ENCODE results near the gene CACNA2D3.

DNA sequence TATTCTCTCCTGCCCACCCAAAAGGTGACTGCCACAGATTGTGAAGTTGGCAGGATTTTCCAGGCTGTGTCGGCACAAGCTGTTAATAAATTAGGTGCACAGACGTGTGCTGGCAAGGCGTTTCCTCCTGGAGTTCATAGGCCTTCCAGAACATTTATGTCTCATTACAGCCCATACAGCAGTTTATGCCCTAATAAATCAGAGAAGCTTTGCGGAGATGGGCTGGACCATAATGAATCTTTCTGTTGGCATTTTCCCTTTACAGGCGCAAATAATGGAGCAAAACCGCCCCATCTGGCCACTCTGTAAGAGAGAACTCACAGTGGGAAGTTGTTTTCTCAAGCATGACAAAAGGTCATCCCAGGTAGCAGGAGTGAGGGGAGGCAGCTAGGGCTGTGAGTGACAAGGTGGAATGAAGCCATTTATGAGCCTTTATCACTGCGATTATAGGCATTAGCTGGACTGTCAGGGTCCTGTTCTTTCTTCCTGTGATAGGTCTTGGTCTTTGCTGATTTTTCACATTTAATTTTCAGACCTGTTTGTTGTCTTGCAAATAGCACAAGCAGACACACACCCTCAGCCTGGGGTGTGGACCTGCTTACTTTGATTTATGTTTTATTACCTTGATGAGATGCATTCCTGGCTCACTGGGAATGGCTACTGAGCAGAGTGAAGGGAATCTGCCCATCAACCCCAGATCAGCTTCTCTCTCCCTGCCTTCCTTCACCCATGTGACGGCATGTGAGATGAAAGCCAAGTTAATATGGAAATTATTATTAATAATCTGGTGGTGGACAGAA is 548.0 kb downstream of the CACNA2D3 start:
- TF ChIP-seq, protein P1, sequence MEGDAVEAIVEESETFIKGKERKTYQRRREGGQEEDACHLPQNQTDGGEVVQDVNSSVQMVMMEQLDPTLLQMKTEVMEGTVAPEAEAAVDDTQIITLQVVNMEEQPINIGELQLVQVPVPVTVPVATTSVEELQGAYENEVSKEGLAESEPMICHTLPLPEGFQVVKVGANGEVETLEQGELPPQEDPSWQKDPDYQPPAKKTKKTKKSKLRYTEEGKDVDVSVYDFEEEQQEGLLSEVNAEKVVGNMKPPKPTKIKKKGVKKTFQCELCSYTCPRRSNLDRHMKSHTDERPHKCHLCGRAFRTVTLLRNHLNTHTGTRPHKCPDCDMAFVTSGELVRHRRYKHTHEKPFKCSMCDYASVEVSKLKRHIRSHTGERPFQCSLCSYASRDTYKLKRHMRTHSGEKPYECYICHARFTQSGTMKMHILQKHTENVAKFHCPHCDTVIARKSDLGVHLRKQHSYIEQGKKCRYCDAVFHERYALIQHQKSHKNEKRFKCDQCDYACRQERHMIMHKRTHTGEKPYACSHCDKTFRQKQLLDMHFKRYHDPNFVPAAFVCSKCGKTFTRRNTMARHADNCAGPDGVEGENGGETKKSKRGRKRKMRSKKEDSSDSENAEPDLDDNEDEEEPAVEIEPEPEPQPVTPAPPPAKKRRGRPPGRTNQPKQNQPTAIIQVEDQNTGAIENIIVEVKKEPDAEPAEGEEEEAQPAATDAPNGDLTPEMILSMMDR (optimal IDR thresholded peaks at IDR 0.05 in 1 of 3, IDR thresholded peaks at IDR 0.05 in 1 of 3, conservative IDR thresholded peaks at IDR 0.05 in 1 of 3; ENCODE audit: extremely low read depth in 1 of 3, insufficient read depth in 2 of 3, low read length in 3 of 3) = no peak
- no peak for TF ChIP-seq EZH2 (IDR thresholded peaks at IDR 0.05; ENCODE audit: low read length)
